Gastroesophageal sphincter (tissue), 4 donors: ENCODE results near the gene CFAP46. TPM values are rescaled to one million over a fixed set of nuclear protein-coding genes. Genes with fewer than 3 reads are reported as not detected.

Experiments used
- ATAC-seq: fragments of 150-250 bp; one replicate; pipeline ENCODE4 v1.9.1; 2016; ENCODE audit warnings: mild to moderate bottlenecking, moderate library complexity
- H3K27ac ChIP-seq, 4 donors: fragments of 200-600 bp; sonication (generic) in 3 of 4; 1 replicate in 3 of 4; 2 replicates in 1 of 4; pipeline ENCODE4 v1.5.1; 2016 to 2019
- H3K27me3 ChIP-seq: fragments of 200-600 bp; sonication (generic); one replicate; pipeline ENCODE4 v1.5.1; 2019
- H3K36me3 ChIP-seq, 2 donors: fragments of 200-600 bp; sonication (generic); one replicate each; pipeline ENCODE4 v1.5.1; 2019; ENCODE audit warnings: control low read depth in 1 of 2
- H3K4me1 ChIP-seq, 3 donors: fragments of 200-600 bp; sonication (generic); 1 replicate in 2 of 3; 2 replicates in 1 of 3; pipeline ENCODE4 v1.5.1; 2016 to 2019; ENCODE audit warnings: control low read depth in 2 of 3
- H3K4me3 ChIP-seq, 2 donors: fragments of 200-600 bp; sonication (generic); one replicate each; pipeline ENCODE4 v1.5.1; 2019; ENCODE audit warnings: mild to moderate bottlenecking in 1 of 2, moderate library complexity in 1 of 2
- H3K9me3 ChIP-seq, 3 donors: fragments of 200-600 bp; sonication (generic); one replicate each; pipeline ENCODE4 v1.5.1; 2017 to 2019; ENCODE audit warnings: control low read depth in 2 of 3
- CTCF ChIP-seq, 4 experiments: fragments of 200-600 bp in 2 of 4; fragments of 450-650 bp in 2 of 4; sonication (generic) in 1 of 4; IDR thresholded peaks; one replicate each; pipeline ENCODE4 v1.5.1; 2017 to 2019; ENCODE audit warnings: antibody characterized with exemption in 4 of 4, mild to moderate bottlenecking in 2 of 4, moderate library complexity in 2 of 4
- EP300 ChIP-seq: sonication (generic); formaldehyde crosslinking; IDR thresholded peaks from one replicate; pipeline ENCODE4 v1.6.1; 2017; ENCODE audit warnings: antibody characterized with exemption, mild to moderate bottlenecking
- POLR2A ChIP-seq, 2 donors: fragments of 450-650 bp; IDR thresholded peaks; one replicate each; pipeline ENCODE4 v1.6.1; 2017; ENCODE audit warnings: antibody characterized with exemption in 2 of 2, mild to moderate bottlenecking in 2 of 2, moderate library complexity in 1 of 2
- POLR2AphosphoS5 ChIP-seq: sonication (generic); formaldehyde crosslinking; IDR thresholded peaks from one replicate; pipeline ENCODE4 v1.6.1; 2017; ENCODE audit warnings: antibody characterized with exemption
- WGBS, 2 donors: methylation state at CpG; one replicate each; pipeline ENCODE4 v1.1.5; 2018; ENCODE audit warnings: low coverage in 1 of 2; 5-methylcytosine and 5-hydroxymethylcytosine counted together
- total RNA-seq, 4 donors: library from RNA; depleted of rRNA; stranded (reverse); fragments of >200 nt; gene quantifications; one replicate each; pipeline ENCODE4 v1.1.0, GENCODE V29; 2016

Gene CFAP46
- total RNA-seq, 4 donors from 2014 or later: 0.27 to 2.2 (median 0.30) TPM; not detected in 1

GRCh38 chr10:132872658-132873057, 69.7 kb downstream of the CFAP46 start:
- ATAC-seq: no peak
- no peak for TF ChIP-seq CTCF (IDR thresholded peaks at IDR 0.05)
- no peak for TF ChIP-seq POLR2A (IDR thresholded peaks at IDR 0.05)
- TF ChIP-seq POLR2AphosphoS5: no peak
- H3K27me3 ChIP-seq: peaks cover 57% of the 10 kb centered on the region
- H3K36me3 ChIP-seq: no peaks in the 10 kb centered on the region
- no peaks in the 10 kb centered on the region for H3K4me1 ChIP-seq
- peaks cover 0 to 27% (median 0%) of the 10 kb centered on the region in 3 donors for H3K9me3 ChIP-seq
- H3K27ac ChIP-seq: no peak overlapping the region
- 91 to 93% methylated on average over 9 to 13 of the region's 13 CpGs for WGBS, 2 donors
- H3K4me3 ChIP-seq: no peak overlapping the region

- H3K4me1 ChIP-seq: no peaks in the 10 kb centered on the region
- WGBS, 2 donors: 91 to 100% methylated on average over 1 to 11 of the region's 13 CpGs
- H3K9me3 ChIP-seq: peaks cover 0 to 20% (median 0%) of the 10 kb centered on the region in 3 donors
- ATAC-seq: no peak
- H3K27ac ChIP-seq: no peak overlapping the region
- TF ChIP-seq POLR2A (IDR thresholded peaks at IDR 0.05): no peak
- no peak overlapping the region for H3K4me3 ChIP-seq
- no peaks in the 10 kb centered on the region for H3K36me3 ChIP-seq
- peaks cover 35% of the 10 kb centered on the region for H3K27me3 ChIP-seq
These were observed 71.9 kb downstream of the CFAP46 start for GRCh38 chr10:132870426-132870825.

GRCh38 chr10:132869621-132870020, 72.7 kb downstream of the CFAP46 start:
- ATAC-seq: no peak
- peaks cover 0 to 17% (median 0%) of the 10 kb centered on the region in 3 donors for H3K9me3 ChIP-seq
- 91 to 92% methylated on average over 8 to 12 of the region's 16 CpGs for WGBS, 2 donors
- H3K4me1 ChIP-seq: no peaks in the 10 kb centered on the region
- H3K27ac ChIP-seq: no peak overlapping the region
- TF ChIP-seq EP300 (no peak), POLR2AphosphoS5 (no peak), CTCF (IDR thresholded peaks at IDR 0.05) (no peak), POLR2A (IDR thresholded peaks at IDR 0.05) (no peak)
- peaks cover 31% of the 10 kb centered on the region for H3K27me3 ChIP-seq
- no peaks in the 10 kb centered on the region for H3K36me3 ChIP-seq
- no peak overlapping the region for H3K4me3 ChIP-seq

GRCh38 chr10:132868995-132869394, 73.4 kb downstream of the CFAP46 start:
- peaks cover 37% of the 10 kb centered on the region for H3K27me3 ChIP-seq
- no peaks in the 10 kb centered on the region for H3K4me1 ChIP-seq
- H3K9me3 ChIP-seq: peaks cover 0 to 17% (median 0%) of the 10 kb centered on the region in 3 donors
- no peak overlapping the region for H3K27ac ChIP-seq
- TF ChIP-seq EP300 (no peak), CTCF (IDR thresholded peaks at IDR 0.05) (no peak), POLR2A (IDR thresholded peaks at IDR 0.05) (no peak), POLR2AphosphoS5 (no peak)
- 81% methylated on average over 4 of the region's 26 CpGs; no CpG with 5 or more reads in 1 of the 2 donors for WGBS, 2 donors
- no peak for ATAC-seq
- H3K36me3 ChIP-seq: no peaks in the 10 kb centered on the region
- no peak overlapping the region for H3K4me3 ChIP-seq

- ATAC-seq: no peak
- H3K4me3 ChIP-seq: no peak overlapping the region
- no peaks in the 10 kb centered on the region for H3K36me3 ChIP-seq
- peaks cover 0 to 2% (median 0%) of the 10 kb centered on the region in 3 donors for H3K4me1 ChIP-seq
- peaks cover 0 to 17% (median 0%) of the 10 kb centered on the region in 3 donors for H3K9me3 ChIP-seq
- no peak for TF ChIP-seq POLR2AphosphoS5
- TF ChIP-seq POLR2A (IDR thresholded peaks at IDR 0.05): no peak
- no peak for TF ChIP-seq CTCF (IDR thresholded peaks at IDR 0.05)
- TF ChIP-seq EP300: no peak
- no peak overlapping the region for H3K27ac ChIP-seq
- H3K27me3 ChIP-seq: peaks cover 39% of the 10 kb centered on the region
- WGBS, 2 donors: 89 to 93% methylated on average over 11 to 18 of the region's 41 CpGs
These were observed 74.3 kb downstream of the CFAP46 start for GRCh38 chr10:132867801-132868644.
